HepG2 (cell line): Measurements from ENCODE around the gene MTPN. TPM values are rescaled to one million over a fixed set of nuclear protein-coding genes. Genes with fewer than 3 reads are reported as not detected.

Experiments used
- ATAC-seq: fragments of 200-7000 bp; cut with Tn5 transposase; 3 replicates; pipeline ENCODE4 v1.9.1; 2020; ENCODE audit warnings: mild to moderate bottlenecking, moderate library complexity
- BruUV-seq: library from RNA; stranded (reverse); fragments of 400-500 nt; replicated peaks from 2 replicates; lab custom pipeline; 2021; lab: Mats Ljungman, UMichigan
- CTCF ChIA-PET: fragments of 300-600 bp; formaldehyde crosslinking; extraction: SDS; loops from one replicate; lab custom pipeline; 2021; ENCODE audit warnings: low total read pairs, inconsistent platforms, low intra/inter-chr PET ratio; lab: Yijun Ruan, JAX
- POLR2A ChIA-PET: fragments of 350-600 bp; sonication (Branson Sonifier 250); formaldehyde crosslinking; loops from one replicate; lab custom pipeline; 2020; ENCODE audit warnings: antibody characterized with exemption, inconsistent platforms; lab: Yijun Ruan, JAX
- DNase-seq: peaks from one replicate; pipeline ENCODE4 v3.0.0-alpha.2; 2015; ENCODE audit warnings: low spot score
- FAIRE-seq: peaks from 3 replicates; lab custom pipeline; 2011; peaks lifted over from hg19 to GRCh38; lab: Jason Lieb, UNC
- H2AFZ ChIP-seq: one replicate; pipeline ENCODE4 v1.6.1; 2011; ENCODE audit warnings: low read length, inconsistent platforms
- H3K27ac ChIP-seq: fragments of 300-600 bp; 3 replicates; pipeline ENCODE4 v1.8.0; 2011; ENCODE audit warnings: mixed run types, mild to moderate bottlenecking, mixed read lengths, low read length, inconsistent platforms; ENCODE audit not compliant: insufficient read depth; ENCODE audit errors: extremely low read length
- H3K27me3 ChIP-seq, 2 experiments: fragments of 200-600 bp in 1 of 2; 2 replicates in 1 of 2; 3 replicates in 1 of 2; pipeline versions ENCODE4 v1.6.0 to v1.8.0; 2011; ENCODE audit warnings: low read length in 2 of 2, mild to moderate bottlenecking in 2 of 2, moderate library complexity in 2 of 2, inconsistent platforms in 1 of 2; ENCODE audit not compliant: insufficient read depth in 2 of 2, control insufficient read depth in 1 of 2
- H3K36me3 ChIP-seq, 2 experiments: fragments of 200-600 bp in 1 of 2; replicated peaks in 1 of 2; 2 replicates in 1 of 2; 3 replicates in 1 of 2; pipeline versions ENCODE4 v1.5.1 to v1.8.0; 2011; ENCODE audit warnings: low read length in 2 of 2, inconsistent platforms in 1 of 2; ENCODE audit not compliant: insufficient read depth in 2 of 2, control insufficient read depth in 1 of 2
- H3K4me1 ChIP-seq: 2 replicates; pipeline ENCODE4 v1.5.1; 2012; ENCODE audit warnings: low read length, inconsistent platforms; ENCODE audit not compliant: insufficient read depth
- H3K4me2 ChIP-seq: 2 replicates; pipeline ENCODE4 v1.6.0; 2011; ENCODE audit warnings: low read depth, low read length, inconsistent platforms
- H3K4me3 ChIP-seq, 3 experiments: fragments of 200-600 bp in 1 of 3; sonication (generic), shearing (Covaris generic) in 1 of 3; replicated peaks in 1 of 3; 2 replicates each; pipeline ENCODE4 v1.5.1; 2011 to 2016; ENCODE audit warnings: low read length in 3 of 3, inconsistent platforms in 2 of 3, low read depth in 2 of 3, mild to moderate bottlenecking in 2 of 3, control low read depth in 1 of 3, mixed read lengths in 1 of 3; ENCODE audit not compliant: insufficient read depth in 1 of 3
- H3K79me2 ChIP-seq: one replicate; pipeline ENCODE4 v1.6.1; 2011; ENCODE audit warnings: low read length, inconsistent platforms; ENCODE audit not compliant: insufficient read depth
- H3K9ac ChIP-seq: 2 replicates; pipeline ENCODE4 v1.6.0; 2011; ENCODE audit warnings: mild to moderate bottlenecking, low read depth, low read length, inconsistent platforms; ENCODE audit not compliant: insufficient read depth
- H3K9me3 ChIP-seq: 2 replicates; pipeline ENCODE4 v1.5.1; 2012; ENCODE audit warnings: mild to moderate bottlenecking, low read length
- H4K20me1 ChIP-seq: 2 replicates; pipeline ENCODE4 v1.6.0; 2011; ENCODE audit warnings: inconsistent platforms, mild to moderate bottlenecking, low read length, moderate library complexity; ENCODE audit not compliant: insufficient read depth
- CREM ChIP-seq, 2 experiments: sonication (generic) in 1 of 2; formaldehyde crosslinking in 1 of 2; IDR thresholded peaks; 2 replicates each; pipeline versions ENCODE4 v1.4.0 to v1.6.1; 2016 to 2020; ENCODE audit warnings: antibody characterized with exemption in 1 of 2, mild to moderate bottlenecking in 1 of 2, missing genetic modification reagents in 1 of 2
- EED ChIP-seq: sonication (generic); formaldehyde crosslinking; IDR thresholded peaks from 2 replicates; pipeline ENCODE4 v1.5.0; 2020; ENCODE audit warnings: mild to moderate bottlenecking, missing genetic modification reagents
- HNRNPUL1 ChIP-seq: fragments of 200-400 bp; formaldehyde crosslinking; IDR thresholded peaks from 2 replicates; pipeline ENCODE4 v1.6.1; 2017; ENCODE audit warnings: low read depth, mild to moderate bottlenecking, low read length, moderate library complexity
- MBNL3 ChIP-seq: fragments of 250-450 bp; sonication (Bioruptor Pico); conservative IDR thresholded peaks from 2 replicates; pipeline ENCODE4 v1.8.0; 2022; ENCODE audit warnings: mild to moderate bottlenecking, inconsistent platforms
- MED8 ChIP-seq: sonication (generic); formaldehyde crosslinking; IDR thresholded peaks from 2 replicates; pipeline ENCODE4 v1.8.1; 2023; ENCODE audit warnings: mild to moderate bottlenecking, missing genetic modification reagents; ENCODE audit not compliant: insufficient replicate concordance
- PLSCR1 ChIP-seq: sonication (generic); formaldehyde crosslinking; IDR thresholded peaks from 2 replicates; pipeline ENCODE4 v1.5.0; 2020; ENCODE audit warnings: missing genetic modification reagents, mild to moderate bottlenecking, borderline replicate concordance
- POLR2AphosphoS5 ChIP-seq: IDR thresholded peaks from 2 replicates; pipeline ENCODE4 v1.6.1; 2012; ENCODE audit warnings: low read depth, low read length
- ZNF260 ChIP-seq: sonication (generic); formaldehyde crosslinking; IDR thresholded peaks from 2 replicates; pipeline ENCODE4 v1.4.0; 2020; ENCODE audit warnings: missing genetic modification reagents, low read depth, mild to moderate bottlenecking, borderline replicate concordance
- ZNF333 ChIP-seq: sonication (generic); formaldehyde crosslinking; IDR thresholded peaks from 2 replicates; pipeline ENCODE4 v1.4.0; 2020; ENCODE audit warnings: mild to moderate bottlenecking, missing genetic modification reagents, borderline replicate concordance
- WGBS: methylation state at CpG from one replicate; pipeline ENCODE4 v1.1.6; 2017; ENCODE audit warnings: low lambda C conversion rate; 5-methylcytosine and 5-hydroxymethylcytosine counted together
- in situ Hi-C: cut with HindIII; loops from 2 replicates; pipeline ENCODE4 v1.10.0; 2017; ENCODE audit warnings: low pct_unique_long_range_greater_than_20kb; ENCODE audit not compliant: extremely low pct_ligation_motif_present
- intact Hi-C: fragments of 100-400 bp; cut with micrococcal nuclease; formaldehyde crosslinking; loops from one replicate; pipeline ENCODE4 v1.10.0; 2022; ENCODE audit not compliant: unreplicated experiment
- polyA plus RNA-seq, 8 experiments: library from polyadenylated mRNA; depleted of rRNA in 3 of 8; stranded (reverse) in 7 of 8; unstranded in 1 of 8; fragments of >200 nt; fragmentation: Illumina TruSeq in 4 of 8; extraction: Trizol in 4 of 8; gene quantifications; 2 replicates each; pipeline versions ENCODE4 v1.2.1 to v1.2.3, GENCODE V29; 2011 to 2016; ENCODE audit warnings: low read depth in 4 of 8, missing spikeins in 1 of 8, mixed read lengths in 1 of 8; ENCODE audit not compliant: insufficient read depth in 1 of 8
- total RNA-seq, 5 experiments: library from RNA; depleted of rRNA; stranded (reverse); fragments of >200 nt; fragmentation: Illumina TruSeq; extraction: Trizol; gene quantifications; 2 replicates each; pipeline ENCODE4 v1.2.3, GENCODE V29; 2016; ENCODE audit warnings: low read depth in 1 of 5

MTPN gene
- total and polyA plus RNA-seq, 2 of the 13 experiments (the other 11 are each of a cell fraction or from before 2014, with no cell fraction given): 31.1 to 71.7 TPM

- WGBS: 95% methylated on average over 2 of the region's 2 CpGs
- in situ Hi-C loops (no loop called here), intact Hi-C loops (no loop called here)
- ChIA-PET CTCF (no interaction called here), POLR2A (no interaction called here)
- Histone ChIP-seq H2AFZ (no peak overlapping the region), H3K9ac (no peak overlapping the region), H4K20me1 (0 out of 2 replicates have a peak, but pooled peaks cover 3% of the 10 kb centered on the region), H3K4me3 (no peak overlapping the region), H3K79me2 (peaks cover 58% of the 10 kb centered on the region), H3K9me3 (no peaks in the 10 kb centered on the region), H3K27ac (no peak overlapping the region)
- BruUV-seq: no TSS peak
- DNase-seq: no peak
- no peak for TF ChIP-seq MBNL3 (CRISPR knock-in tag)
- TF ChIP-seq ZNF260: no peak
- no peak for TF ChIP-seq EED (CRISPR knock-in tag)
- no peak for TF ChIP-seq PLSCR1 (CRISPR knock-in tag)
- TF ChIP-seq ZNF333 (CRISPR knock-in tag): no peak
- TF ChIP-seq, all 625 proteins: peak for 0
- Histone ChIP-seq H3K36me3 (0 out of 5 replicates have a peak, but pooled peaks cover 0 to 1% of the 10 kb centered on the region in 2 experiments), H3K4me1 (peaks cover 40% of the 10 kb centered on the region), H3K27me3 (no peaks in the 10 kb centered on the region), H3K4me2 (no peak overlapping the region)
- no peak for FAIRE-seq
- ATAC-seq: no peak
These were observed 12.9 kb downstream of the MTPN start for GRCh38 chr7:135964274-135964673.

- Histone ChIP-seq H3K4me1 (peaks cover 40% of the 10 kb centered on the region), H3K4me2 (no peak overlapping the region), H2AFZ (no peak overlapping the region), H3K79me2 (peaks cover 59% of the 10 kb centered on the region), H3K27ac (no peak overlapping the region), H3K36me3 (0 out of 5 replicates have a peak, but pooled peaks cover 0 to 1% of the 10 kb centered on the region in 2 experiments), H3K9ac (no peak overlapping the region), H4K20me1 (0 out of 2 replicates have a peak, but pooled peaks cover 3% of the 10 kb centered on the region), H3K4me3 (no peak overlapping the region), H3K9me3 (no peaks in the 10 kb centered on the region), H3K27me3 (no peaks in the 10 kb centered on the region)
- no peak for TF ChIP-seq CREM (IDR thresholded peaks at IDR 0.05)
- no peak for TF ChIP-seq CREM (CRISPR knock-in tag; IDR thresholded peaks at IDR 0.05)
- no peak for TF ChIP-seq MED8
- no peak for TF ChIP-seq POLR2AphosphoS5
- TF ChIP-seq HNRNPUL1: no peak
- FAIRE-seq (no peak), ATAC-seq (peak; percentile 66), DNase-seq (peak; percentile 11)
- in situ Hi-C loops: no loop called here
- whole genome bisulfite sequencing: 77% methylated on average over 4 of the region's 4 CpGs
- ChIA-PET POLR2A (no interaction called here), CTCF (no interaction called here)
- no TSS peak for BruUV-seq
- intact Hi-C loops: no loop called here
These were observed 14.4 kb downstream of the MTPN start for GRCh38 chr7:135962802-135963201.
